Right lobe of liver (tissue), 4 donors: ENCODE results near the gene ZNF823.
"Not testable (repeated sequence)": the region's sequence is repeated elsewhere in the genome, so short reads cannot be mapped to it uniquely, and the experiment has no call there.

ENCODE experiments used
- CTCF ChIP-seq, 4 donors: fragments of 200-600 bp in 3 of 4; fragments of 450-650 bp in 1 of 4; IDR thresholded peaks; one replicate each; pipeline versions ENCODE4 v1.5.1 to v1.8.0; 2016 to 2022; ENCODE audit warnings: antibody characterized with exemption in 4 of 4, mild to moderate bottlenecking in 2 of 4
- POLR2A ChIP-seq: fragments of 450-650 bp; IDR thresholded peaks from one replicate; pipeline ENCODE4 v1.6.1; 2017; ENCODE audit warnings: antibody characterized with exemption, mild to moderate bottlenecking
- donor health status: DM: no; HTN: no; CAD: no.
- donor health status: DM: no; HTN: no; CAD: no.
- donor health status: DM: no; HTN: yes; CAD: no.

GRCh38 chr19:11771520-11771919 is 32.8 kb upstream of the ZNF823 start:
- not testable (repeated sequence) for TF ChIP-seq CTCF (IDR thresholded peaks at IDR 0.05); POLR2A
